ENCODE results near the gene CNP.
A peak's percentile ranks its signal among the peaks of the same experiment; 100 is the strongest.
"Not testable (repeated sequence)": the region's sequence is repeated elsewhere in the genome, so short reads cannot be mapped to it uniquely, and the experiment has no call there.

Gene CNP

DNA sequence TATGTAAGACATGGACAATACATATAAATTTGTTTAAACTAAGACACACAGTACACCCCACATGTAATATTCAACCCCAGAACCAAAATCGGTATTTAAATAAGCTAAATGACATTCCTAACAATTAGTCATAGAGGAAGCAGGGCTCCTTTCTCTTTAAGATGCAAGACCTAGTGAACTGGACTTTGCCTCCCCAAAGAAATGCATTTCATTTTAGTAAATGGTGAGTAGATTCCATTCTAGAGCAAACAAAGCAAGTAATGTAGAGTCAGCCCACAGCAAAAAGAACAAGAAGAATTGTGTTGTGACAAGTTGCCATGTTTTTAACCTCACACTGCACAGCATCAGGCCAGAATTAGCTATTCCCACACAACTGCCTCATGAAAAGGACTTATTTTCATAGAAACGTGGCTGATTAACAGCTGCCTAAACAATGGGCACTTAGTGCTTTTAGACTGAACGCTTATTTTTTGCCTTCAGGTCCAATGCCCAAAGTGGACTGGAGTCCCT lies 36.3 kb downstream of the CNP start:
- DNase-seq (ENCODE audit: low spot score): no peak

DNA sequence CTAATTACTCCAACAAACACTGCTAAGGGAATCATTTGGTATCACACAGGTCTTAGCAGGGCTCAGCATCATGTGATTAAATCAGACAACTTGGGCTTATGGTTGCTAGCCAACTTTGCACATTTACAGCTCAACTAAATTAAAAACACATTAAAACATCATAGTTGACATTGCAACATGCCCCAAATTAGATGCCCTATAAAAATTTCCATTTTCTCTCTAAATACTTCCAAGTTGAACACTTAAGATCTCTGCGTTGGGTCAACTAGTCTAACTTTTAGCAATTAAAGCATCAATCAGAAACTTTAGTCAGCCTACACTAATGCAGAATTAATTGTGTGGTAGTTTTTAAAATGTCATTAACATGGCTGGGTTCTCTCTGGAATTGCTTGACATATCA lies 38.6 kb downstream of the CNP start:
- no peak for DNase-seq (ENCODE audit: low spot score)

DNA sequence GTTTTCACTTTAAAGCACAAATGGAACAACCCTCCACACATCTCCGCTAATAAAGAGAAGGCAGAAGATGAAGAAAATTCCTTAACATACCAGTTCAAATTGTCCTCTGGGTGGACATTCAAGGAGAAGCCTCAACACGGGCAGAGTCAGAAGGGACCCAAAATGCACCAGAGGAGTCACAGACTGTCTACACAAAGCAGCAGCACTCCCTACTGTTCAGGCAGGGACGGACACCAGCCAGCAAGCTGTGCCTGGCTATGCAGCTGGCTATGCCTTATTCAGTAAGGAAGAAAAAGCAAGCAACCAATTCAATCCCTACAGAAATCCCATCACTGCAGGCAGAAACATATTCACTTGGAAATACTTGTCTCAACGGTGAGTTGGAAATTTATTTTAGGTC lies 42.6 kb downstream of the CNP start:
- no peak for DNase-seq (ENCODE audit: low spot score)

DNA sequence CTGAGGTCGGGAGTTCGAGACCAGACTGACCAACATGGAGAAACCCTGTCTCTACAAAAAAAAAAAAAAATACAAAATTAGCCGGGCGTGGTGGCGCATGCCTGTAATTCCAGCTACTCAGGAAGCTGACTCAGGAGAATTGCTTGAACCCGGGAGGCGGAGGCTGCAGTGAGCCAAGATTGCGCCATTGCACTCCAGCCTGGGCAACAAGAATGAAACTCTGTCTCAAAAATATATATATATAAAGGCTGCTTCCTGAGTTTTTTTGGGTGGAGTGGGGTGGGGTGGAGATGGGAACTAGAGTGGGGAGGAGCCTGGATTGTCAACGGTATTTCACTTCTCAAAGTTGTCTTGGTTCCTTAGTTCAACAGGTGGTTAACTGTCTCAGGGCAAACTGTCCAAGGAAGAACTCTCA lies 43.7 kb downstream of the CNP start:
- DNase-seq (ENCODE audit: low spot score): not testable (repeated sequence)

DNA sequence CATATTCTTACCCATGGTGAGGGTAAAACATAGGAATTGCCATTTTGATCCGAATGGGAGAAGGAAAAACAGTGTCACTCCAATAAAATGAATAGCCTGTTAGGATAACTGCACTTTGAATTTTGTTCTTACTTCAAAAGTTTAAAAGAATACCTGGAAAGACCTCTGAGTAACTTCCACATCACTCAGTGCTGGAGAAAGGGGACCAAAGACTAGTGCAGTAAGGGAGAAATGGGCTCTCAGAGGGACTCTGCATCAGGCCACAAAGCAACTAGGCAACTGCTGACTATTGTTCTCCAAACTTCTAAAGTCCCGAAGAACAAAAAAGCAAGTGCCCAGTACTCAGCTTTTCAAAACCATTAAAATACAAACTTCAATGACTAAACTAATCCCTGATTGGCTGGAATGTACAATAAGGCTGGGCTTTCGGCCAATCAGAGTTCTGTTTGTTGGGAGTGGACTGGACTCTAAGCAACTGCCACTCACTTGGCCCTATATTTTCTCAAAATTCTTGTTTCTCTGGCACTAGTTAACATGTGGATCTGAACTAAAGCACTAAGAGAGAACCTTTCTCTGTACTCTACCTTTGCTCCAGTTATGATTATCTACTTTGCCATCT lies 44.4 kb downstream of the CNP start:
- peak; percentile 57 for DNase-seq (ENCODE audit: low spot score)

DNA sequence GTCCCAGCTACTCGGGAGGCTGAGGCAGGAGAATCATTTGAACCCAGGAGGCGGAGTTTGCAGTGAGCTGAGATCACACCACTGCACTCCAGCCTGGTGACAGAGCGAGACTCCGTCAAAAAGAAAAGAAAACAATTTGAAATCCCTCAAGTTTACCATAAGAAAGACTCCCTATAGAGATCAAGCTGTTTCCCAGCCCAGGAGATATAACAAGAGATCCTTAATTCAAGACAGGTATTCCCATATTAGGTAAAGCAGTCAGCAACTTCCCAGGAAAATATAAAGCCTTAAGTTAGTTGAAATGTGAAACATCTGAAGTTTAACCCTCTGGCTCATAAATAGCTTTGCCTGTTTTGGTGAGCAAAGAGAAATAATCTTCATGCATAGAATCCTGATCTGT lies 45.8 kb downstream of the CNP start:
- DNase-seq (ENCODE audit: low spot score): not testable (repeated sequence)

DNA sequence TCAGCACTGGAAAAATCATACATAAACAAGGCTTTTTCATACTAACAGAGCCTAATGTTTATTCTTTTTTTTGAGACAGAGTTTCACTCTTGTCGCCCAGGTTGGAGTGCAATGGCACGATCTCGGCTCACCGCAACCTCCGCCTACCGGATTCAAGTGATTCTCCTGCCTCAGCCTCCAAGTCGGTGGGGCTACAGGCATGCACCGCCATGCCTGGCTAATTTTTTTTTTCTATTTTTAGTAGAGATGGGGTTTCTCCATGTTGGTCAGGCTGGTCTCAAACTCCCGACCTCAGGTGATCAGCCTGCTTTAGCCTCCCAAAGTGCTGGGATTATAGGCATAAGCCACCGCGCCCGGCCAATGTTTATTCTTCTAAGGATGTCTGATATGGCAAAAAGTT lies 47.1 kb downstream of the CNP start:
- DNase-seq (ENCODE audit: low spot score): not testable (repeated sequence)

DNA sequence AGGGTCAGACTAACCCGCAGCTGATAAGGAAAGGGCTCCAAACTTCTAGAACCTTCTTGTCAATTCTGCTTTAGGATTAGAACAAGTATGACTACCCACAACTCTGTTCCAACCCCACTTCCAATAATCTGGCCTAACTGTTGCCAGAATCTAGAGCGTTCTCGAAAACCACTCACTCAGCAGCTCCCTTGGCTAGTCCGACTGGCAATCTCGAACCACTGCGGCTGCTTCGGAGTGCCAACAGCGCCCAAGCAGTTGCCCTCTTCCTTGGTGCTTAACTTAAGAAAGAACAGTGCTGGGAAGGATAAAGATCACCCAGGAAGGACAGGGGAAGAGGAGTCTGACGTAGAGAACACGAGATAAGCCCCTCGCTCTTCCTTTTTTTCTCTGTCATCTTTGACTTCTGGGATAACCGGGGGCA lies 49.8 kb downstream of the CNP start:
- no peak for DNase-seq (ENCODE audit: low spot score)

DNA sequence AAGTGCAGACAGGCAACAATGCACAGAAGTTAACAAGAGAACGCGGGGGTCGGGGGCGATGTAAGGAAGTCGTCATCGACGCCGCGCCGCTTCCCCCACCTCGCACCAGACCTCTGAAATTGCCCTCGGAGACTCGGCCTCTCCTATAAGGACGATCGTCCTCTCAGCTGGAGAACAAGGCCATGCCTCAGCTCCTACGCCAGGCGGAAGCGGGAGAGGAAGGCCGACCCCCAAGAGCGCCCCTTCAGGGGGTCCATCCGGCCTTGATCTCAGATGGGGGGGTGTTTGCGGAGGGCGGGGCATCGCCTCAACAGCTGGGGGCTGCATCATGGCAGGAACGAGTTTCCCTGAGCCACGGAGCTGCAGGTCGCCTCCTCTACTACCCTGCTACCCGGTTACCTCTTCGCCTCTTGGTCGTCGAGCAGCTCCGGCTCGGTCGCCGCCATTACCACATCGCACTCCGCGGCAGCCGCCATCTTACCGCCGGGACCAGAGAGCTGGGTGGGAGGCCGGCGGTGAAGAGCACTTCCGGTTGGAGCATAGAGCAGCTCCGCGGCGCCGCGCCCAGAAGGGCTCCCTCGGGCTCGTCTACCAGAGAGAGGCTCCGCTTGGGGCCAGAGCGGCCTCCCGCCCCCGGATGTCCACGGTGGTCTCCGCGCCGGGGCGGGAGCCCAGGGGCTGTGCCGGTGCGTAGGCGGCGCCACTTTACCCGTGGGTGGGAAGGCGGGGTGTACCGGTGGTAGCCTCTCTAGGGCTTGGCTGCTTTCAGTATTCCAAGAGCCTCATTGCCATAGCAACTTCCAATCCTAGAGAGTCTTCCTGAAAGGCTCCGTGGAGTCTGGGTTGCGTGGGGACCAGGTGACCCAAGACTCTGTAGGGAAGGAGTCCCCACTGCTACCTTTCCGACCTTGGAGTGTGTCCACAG lies 50.6 kb downstream of the CNP start, which contains the start of gene DNAJC7:
TSS of gene DNAJC7 (minus strand) at position 499 of the 925 bp plus-strand sequence. CDS start at position 476, 23 bp downstream.
- DNase-seq (ENCODE audit: low spot score): peak; percentile 95

DNA sequence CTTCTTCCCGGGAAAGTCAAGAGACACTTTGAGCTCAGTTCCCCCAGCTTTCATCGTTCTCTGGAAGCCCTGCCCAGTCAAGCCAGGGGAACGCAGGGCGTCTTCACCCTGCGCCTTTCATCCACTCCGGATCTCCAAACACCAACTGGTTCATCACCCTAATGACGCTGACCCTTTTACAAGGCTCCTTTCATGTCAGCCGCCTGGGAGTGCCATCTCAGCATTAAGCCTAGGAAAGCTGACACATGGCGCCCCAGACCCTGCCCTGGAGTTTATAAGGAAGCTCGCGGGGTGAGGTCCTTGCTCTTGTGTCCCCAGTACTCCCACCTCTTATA lies 51.2 kb downstream of the CNP start:
- peak; percentile 45 for DNase-seq (ENCODE audit: low spot score)

DNA sequence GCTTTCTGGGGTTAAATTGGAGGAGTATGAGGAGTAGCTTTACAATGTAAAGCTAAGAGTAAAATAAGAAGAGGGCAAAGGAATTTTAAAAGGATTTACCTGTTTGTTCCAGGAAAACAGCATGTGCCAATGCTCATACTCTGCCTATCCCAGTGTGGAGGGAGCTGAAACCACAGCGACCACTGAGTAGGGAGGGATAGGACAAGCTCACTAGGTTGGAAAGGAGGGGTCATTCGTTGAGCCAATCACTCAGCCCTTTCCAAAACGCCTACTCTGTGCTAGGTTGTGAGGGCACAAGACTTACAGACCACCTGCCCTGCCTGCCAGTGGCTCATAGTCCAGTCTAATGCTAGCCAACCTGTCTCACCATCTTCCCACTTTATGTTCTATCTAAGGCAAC lies 51.7 kb downstream of the CNP start:
- DNase-seq (ENCODE audit: low spot score): no peak

DNA sequence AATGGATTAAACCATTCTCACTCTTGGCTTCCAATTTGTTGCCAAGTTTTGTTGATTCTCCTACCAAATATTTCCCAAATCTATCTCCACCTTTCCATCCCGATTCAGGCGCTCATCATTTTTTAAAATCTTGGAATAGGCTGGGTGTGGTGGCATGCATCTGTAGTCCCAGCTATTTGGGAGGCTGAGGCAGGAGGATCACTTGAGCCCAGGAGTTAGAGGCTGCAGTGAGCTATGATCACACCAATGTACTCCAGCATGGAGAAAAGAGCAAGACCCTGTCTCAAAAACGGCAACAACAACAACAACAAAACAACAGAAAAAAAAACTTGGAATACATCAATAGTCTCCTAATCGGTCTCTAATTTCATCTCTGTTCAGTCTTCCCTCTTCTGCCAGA lies 52.4 kb downstream of the CNP start:
- no peak for DNase-seq (ENCODE audit: low spot score)

DNA sequence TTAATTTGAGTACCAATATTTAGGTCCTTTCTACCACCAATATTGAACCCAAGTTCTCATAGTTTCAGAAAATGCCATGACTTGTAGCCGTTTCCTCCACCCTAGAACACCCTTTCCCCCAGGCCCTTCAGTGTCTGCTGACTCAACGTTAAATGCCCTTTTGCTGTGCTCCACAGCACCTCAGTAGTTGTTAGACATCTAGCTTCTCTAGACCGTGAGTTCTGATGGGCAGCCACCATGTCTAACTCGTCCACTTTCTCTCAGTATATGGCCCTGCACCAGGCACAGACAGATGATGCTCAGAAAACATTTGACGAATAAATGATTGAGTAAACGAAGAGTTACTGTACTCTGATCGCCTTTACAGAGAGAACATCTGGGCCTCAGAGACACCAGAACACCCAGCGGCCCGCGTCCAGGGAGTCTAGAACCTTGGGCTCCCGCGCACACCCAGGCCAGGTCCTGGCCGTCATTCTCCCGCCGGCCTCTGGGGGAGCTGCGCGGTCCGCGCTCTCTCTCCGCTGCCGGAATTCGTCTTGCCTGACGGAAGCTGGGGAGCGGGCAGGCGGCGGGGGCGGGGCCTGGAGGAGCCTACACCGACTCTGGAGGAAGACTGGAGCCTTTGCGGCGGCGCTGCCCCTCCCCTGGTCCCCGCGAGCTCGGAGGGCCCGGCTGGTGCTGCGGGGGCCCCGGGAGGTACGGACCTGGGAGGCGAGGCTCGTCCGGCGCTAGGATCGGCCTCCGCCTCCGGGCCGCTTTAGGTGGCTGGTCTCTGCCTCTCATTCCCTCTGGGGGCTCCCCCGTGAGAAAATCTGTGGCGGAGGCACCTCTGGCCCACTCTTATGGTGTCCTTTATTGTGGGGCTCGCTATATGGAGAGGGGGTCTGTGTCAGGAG lies 53.2 kb downstream of the CNP start, which contains the start of gene NKIRAS2:
TSS of gene NKIRAS2 (plus strand) at position 582 of the 896 bp plus-strand sequence. CDS start 1,488 bp downstream, outside the sequence.
- peak; percentile 94 for DNase-seq (ENCODE audit: low spot score)

DNA sequence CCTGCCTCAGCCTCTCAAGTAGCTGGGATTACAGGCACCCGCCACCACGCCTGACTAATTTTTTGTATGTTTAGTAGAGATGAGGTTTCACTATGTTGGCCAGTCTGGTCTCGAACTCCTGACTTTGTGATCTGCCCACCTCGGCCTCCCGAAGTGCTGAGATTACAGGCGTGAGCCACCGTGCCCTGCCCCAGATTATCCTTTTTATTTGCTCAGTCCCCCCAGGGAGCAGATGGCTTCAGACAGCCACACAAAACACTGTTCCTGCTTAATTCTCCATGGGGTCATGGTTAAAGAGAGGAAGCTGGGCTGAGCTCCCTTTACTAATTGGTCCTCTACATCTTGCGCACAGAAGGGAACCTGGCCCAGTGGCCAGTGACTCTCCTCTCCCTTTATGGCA lies 54.2 kb downstream of the CNP start:
- DNase-seq (ENCODE audit: low spot score): not testable (repeated sequence)

DNA sequence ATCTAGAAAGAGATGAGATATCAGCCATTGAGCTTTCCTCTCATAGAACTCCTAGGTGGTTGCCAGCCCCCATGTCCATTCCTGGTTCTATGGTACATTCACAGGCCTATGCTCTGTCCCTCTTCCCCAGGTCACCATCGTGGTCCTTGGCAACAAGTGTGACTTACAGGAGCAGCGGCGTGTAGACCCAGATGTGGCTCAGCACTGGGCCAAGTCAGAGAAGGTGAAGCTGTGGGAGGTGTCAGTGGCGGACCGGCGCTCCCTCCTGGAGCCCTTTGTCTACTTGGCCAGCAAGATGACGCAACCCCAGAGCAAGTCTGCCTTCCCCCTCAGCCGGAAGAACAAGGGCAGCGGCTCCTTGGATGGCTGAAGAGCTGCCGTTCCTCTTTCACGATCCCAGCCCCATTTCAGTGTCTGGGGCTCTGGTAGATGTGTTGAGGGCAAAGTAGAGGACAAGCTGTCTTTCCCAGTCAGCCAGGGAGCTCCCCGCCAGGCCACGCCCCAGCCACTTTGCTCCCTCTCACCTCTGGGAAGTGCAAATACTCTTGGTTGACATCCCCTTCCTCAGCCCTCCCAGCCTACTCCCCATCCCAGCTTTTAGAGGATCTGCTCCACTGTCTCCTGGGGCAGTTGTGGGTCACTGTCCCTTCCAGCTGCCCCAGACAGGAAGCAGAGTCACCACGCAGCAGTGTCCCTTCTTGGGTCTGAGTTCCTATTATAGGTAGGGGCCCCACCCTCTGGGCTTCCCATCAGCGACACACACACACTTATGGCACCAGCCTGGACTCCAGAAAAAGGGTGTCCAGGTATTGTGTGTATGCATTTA lies 57.1 kb downstream of the CNP start:
- no peak for DNase-seq (ENCODE audit: low spot score)

DNA sequence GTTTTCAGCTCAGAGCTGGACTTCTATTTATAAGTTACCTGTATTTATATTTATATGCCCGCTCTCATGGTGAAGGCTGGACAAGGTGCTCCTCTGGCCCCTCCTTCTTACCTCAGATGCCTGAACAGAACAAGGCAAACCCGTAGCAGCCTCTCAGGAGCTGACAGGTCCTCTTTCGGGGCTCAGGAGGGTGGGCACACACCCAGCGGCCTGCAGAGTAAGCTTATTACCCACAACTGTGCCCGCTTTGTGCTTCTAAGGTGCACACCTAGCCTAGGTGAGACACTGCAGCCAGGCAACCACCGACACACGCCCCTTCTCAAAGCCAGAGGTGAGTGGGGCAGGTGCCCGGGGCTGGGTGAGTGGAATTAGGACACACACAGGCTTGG lies 58.6 kb downstream of the CNP start:
- DNase-seq (ENCODE audit: low spot score): no peak

DNA sequence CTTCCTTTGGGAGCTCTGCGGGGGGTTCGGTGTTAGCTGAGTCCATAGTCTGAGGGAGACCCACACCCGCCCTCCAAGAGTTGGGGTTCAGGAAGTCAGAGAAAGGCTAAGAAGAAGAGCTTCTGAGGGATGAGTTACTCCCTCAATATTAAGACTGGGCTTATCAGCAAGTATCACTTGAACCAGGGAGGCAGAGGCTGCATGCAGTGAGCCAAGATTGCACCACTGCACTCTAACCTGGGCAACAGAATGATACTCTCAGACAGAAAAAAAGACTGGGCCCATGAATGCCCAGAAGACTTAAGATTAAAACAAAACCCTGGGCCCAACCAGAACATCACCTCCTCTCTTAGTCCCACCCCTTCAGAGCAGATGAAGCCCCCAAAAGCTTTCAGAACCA lies 59.3 kb downstream of the CNP start:
- DNase-seq (ENCODE audit: low spot score): no peak

DNA sequence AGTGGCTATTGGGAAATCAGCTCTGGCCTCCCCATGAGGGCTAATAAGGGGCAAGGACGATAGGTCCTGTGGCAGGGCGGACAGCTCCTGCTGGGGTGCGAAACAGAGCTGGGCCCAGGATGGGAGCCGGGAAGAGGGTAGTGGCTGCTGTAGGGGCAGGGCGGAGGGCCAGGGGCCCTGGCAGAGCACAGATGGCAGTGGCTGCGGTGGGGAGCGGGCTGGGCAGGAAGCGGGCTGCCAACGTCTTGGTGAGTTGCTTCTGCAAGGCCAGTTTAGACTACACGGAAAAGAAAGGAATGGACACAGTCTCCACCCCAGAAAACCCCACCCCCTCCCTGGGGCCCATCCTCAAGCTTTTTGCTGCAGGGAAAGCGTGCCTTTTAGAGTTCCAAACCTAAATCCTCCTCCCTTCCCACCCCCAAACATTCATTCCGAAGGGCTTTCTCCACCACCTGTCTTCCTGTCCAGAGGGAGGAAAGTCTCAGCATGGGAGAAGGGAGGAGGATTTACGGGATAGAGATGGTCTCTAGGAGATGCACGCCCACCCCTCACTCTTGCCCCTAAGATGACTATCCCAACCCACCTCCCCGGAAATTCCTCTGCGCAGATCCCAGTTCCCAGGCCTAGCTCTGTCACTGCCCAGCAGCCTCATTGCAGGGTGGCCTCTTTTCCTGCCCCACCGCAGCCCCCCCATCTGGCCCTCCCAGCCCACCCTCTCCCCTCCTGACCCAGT lies 60.4 kb downstream of the CNP start:
- DNase-seq (ENCODE audit: low spot score): no peak

Measured in AG08395 (cell line).